CD4-positive, alpha-beta T cell treated with Interleukin-15 for 1 hour (primary cell): ENCODE measurements around the gene INPP4B.
"Not testable (repeated sequence)": the region's sequence is repeated elsewhere in the genome, so short reads cannot be mapped to it uniquely, and the experiment has no call there.

Experiments used
- DNase-seq: peaks from one replicate; pipeline ENCODE4 v3.0.0-alpha.2; 2020

Gene INPP4B

DNA sequence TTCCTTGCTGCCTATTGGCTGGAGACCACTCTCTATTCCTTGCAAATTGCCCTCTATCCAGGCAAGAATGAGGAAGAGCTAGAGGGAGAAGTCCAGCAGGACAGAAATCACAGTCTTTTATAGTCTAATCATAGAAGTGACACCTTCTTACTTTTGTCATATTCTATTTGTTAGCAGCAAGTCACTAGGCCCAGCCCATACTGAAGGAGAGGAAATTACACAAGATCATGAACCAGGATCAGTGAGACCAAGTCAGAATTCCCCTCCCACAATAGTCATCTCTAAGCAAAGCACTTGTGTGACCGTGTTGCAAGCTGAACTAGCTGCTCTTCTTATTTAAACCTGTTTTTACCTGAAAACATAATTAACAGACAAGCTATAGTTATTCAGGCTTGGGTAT is 317.7 kb downstream of the INPP4B start:
- no peak for DNase-seq

DNA sequence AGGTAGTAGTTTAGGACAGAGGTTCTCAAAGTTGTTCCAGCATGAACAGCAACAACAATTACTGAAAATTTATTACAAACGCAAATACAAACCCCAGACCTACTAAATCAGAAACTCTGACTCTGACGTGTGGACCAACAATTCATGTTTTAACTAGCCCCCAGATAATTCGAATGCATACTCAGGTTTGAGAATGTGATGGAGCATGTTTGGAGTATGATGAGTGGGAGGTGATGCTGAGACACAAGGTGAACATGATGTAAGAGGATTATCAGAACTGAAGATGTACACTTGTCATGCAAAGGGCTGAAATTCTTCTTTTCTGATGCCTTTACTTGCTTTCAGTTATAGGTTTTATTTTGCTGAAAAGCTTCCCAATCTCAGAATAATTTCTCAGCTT is 323.0 kb downstream of the INPP4B start:
- DNase-seq: no peak

DNA sequence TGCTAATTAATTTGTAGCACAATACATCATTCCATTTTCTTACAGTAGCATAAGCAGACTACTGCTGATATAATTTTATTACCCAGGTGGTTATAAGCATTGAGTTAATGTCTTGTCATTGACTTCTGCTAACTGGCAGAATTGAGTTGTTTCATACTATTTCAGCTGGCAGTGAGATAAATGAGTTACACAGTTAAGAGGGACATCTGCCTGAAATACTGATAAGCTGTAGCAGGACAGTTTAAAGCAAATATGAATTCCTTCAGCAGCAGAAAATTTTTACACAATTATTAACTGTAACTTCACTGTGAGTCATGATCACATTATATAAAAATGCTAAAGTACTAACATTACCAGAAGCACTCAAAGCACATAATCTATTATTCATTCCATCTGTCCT is 326.8 kb downstream of the INPP4B start:
- no peak for DNase-seq

DNA sequence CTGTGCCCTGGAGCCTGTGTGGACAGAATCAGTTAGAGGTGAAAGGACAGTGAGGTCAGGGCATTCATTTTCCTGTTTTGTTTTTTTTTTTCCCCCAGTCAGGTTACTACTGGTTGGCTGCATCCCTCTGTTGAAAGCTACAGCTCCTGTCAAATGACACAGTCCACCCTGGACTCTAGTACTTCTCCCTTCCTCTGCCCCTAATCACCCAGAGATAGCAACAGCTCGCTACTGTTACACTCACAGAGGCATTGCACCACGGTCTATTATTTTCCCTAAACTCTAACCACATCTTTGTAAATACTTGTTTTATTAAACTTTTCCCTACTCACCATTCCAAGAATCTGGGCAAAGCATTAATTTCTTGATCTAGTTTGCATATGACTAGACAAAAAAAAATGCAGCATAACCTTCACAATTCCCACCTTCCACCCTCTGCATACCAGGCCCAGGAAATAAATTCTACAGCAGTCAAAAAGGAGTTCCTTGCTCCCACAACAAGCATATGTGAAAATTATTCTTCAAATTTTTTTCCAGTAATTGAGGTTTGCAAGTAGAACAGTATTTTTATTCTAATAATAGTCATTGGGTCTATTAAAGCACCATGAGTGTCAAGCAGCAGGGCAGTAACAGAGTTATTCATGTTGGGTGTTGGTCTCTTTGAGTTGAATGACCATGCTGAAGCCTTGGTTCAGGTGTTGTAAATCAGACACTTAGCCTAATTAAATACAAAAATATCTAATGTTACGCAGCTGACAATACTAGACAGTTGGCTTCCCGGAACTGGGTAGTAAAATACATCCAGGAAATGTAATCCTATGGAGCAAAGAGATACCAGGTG is 329.2 kb downstream of the INPP4B start:
- DNase-seq: no peak

DNA sequence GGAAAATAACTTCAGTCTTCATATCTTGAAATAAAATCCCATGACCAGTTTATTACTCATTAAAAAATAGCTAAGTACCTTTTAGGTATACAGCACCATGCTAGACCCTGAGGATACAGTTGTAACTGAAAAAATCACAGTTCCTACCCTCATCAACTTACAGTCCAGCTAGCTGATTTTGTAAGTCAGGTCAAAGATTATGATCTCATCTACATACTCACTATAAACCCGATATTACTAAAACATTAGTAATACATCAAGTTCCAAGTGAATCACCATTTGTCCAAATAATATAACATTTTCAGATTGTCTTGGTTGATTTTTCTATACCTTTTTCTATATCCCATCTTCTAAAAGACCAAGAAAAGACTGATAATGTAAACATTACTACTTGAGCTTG is 333.9 kb downstream of the INPP4B start:
- no peak for DNase-seq

DNA sequence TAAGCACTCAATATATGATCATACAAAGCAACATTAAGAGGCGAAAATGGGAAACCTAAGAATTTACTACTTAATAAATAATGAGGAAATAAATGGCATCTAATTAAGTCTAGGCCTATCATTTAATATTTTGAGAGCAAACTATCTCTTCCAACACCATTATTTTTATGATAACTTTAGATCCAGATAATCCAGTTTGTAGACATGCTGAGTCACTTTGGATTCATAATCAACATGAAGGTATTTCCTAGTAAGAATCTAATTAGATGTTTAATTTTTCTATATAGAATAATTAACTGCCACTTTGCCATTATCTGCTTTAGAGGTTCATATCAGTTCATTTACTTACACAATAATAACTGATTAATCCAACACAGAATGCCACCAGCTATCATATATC is 336.2 kb downstream of the INPP4B start:
- no peak for DNase-seq

DNA sequence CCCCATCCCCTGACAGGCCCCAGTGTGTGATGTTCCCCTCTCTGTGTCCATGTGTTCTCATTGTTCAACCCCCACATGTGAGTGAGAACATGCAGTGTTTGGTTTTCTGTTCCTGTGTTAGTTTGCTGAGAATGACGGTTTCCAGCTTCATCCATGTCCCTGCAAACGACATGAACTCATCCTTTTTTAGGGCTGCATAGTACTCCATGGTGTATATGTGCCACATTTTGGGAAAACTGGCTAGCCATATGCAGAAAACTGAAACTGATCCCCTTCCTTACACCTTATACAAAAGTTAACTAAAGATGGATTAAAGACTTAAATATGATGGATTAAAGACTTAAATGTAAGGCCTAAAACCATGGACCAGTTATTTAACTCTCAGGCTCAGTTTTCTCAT is 336.7 kb downstream of the INPP4B start:
- DNase-seq: not testable (repeated sequence)

DNA sequence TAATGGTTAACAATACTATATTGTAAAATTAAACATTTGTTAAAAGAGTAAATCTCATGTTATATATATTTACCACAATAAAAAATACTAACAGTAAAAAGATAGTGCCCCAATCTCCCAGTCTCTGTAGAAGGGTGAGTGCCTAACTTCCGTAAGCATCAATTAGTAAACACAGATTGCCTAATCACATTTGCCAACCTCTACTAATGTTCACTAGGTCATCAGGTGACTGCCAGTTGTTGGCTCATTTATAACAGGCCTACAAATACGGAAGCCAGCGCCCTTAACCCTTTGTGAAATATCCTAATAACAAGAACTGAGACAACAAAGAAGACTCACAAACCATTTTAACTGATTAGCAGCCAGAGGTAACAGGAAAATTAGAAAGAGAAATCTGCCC is 345.1 kb downstream of the INPP4B start:
- DNase-seq: no peak

DNA sequence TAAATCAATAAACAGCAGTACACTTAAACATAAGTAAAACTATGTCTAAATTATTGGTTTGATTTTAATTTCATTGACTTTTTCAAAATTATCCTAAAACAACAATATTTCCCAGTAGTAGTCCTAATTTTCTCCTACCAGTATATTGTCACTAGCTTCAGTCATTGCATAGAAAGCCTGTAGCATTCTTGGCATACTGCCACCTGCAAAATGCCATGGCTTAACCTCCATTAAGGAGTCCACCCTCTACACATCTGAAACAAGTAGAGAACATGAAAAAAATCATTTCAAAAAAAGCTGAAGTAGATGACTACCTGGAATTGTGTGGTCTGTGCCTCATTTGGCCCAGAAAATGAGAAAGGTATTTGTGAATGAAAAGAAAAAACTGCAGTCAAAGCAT is 348.5 kb downstream of the INPP4B start:
- no peak for DNase-seq

DNA sequence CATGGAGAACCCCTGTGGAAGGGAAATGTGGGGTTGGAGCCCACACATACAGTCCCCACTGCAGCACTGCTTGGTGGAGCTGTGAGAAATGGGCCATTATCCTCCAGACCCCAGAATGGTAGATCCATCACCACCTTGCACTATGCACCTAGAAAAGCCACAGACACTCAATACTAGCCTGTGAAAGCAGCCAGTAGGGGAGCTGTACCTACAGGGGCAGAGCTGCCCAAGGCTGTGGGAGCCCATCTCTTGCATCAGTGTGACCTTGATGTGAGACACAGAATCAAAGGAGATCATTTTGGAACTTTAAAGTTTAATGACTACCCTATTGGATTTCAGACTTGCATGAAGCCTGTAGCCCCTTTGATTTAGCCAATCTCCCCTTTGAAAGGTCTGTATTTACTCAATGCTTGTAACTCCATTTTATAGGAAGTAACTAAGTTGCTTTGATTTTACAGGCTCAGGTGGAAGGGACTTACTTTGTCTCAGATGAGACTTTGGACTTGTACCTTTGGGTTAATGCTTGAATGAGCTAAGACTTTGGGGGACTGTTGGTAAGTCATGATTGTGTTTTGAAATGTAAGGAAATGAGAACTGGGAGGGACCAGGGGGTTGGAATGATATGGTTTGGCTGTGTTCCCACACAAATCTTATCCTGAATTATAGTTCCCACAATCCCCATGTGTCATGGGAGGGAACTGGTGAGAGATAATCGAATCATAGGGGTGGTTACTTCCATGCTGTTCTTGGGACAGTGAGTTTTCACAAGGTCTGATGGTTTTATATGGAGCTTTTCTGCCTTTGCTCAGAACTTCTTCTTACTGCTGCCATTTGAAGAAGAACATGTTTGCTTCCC is 352.6 kb downstream of the INPP4B start:
- DNase-seq: no peak

DNA sequence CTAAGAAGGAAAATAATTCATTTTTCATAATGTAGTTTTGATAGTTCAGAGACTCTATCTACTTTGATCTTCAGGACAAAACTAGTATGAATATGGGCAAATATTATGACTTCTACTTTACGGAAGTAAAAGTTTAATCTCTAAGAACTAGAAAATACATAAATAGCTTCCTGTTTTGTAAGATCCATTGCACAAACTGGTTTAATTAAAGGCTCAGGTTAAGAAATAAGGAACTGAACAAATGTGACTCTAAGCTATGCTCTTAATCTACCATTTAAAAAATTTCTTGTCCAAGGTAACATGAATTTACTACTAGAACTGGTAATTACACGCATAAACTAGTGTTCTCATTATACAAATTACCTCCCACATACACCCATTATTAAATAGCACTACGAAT is 360.6 kb downstream of the INPP4B start:
- DNase-seq: no peak

DNA sequence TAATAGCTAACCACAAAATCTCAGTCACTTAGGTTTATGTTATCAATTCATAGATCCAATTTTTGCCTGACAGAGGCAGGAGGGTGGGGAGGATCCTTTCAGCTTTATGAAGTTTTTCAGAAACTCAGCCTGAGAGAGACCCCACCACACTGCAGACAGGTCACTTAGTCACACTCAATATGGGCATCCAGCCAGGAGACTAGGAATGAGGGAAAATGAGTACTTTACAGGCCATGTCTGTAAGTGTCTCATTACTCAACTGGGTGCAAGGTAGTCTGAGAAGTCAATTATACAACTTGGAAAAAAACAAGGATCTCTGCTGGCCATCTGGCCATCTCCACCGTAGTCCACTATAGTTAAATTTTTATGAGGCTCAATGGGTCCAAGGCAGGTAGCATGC is 365.9 kb downstream of the INPP4B start:
- no peak for DNase-seq

DNA sequence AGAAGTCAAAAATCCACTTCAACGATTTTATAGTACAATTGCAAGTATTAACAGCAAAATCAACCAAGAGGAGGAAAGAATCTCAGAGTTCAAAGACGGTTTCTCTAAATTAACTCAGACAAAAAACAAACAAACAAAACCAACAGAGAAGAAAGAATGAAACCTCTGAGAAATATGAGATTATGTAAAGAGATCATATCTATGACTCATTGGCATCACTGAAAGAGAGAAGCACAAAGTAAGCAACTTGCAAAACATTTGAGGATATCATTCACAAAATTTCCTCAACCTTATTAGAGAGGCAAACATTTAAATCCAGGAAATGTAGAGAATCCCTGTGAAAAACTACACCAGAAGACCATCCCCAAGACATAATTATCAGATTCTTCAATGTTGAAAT is 370.4 kb downstream of the INPP4B start:
- DNase-seq: no peak

DNA sequence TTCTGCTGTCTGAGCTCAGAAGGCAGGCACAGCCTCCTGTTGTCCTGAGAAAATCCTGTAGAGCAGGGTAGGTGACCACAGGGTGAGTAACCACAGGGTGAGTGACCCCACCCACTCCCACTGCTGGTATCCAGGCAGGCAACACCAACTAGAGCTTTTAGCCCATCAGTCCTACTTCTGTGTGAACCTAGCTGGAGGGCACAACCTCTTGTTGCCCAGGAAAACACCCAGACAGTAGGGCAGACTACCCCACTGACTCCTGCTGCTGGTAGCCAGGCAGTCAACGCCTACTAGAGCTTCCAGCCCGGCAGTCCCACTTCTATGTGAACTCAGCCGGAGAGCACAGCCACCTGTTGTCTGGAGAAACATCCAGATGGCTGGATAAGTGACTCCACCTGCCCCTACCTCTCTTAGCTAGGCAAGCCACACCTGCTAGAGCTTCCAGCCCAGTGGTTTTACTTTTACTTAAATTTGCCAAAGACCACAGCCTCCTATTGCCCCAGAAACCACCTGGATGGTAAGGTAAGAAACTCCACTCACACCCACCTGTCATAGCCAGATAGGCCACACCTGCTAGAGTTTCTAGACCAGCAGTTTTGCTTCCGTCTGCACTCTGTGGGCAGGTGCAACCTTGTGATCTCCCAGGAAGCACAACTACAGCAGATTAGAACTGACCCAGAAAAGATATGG is 371.6 kb downstream of the INPP4B start:
- DNase-seq: no peak

DNA sequence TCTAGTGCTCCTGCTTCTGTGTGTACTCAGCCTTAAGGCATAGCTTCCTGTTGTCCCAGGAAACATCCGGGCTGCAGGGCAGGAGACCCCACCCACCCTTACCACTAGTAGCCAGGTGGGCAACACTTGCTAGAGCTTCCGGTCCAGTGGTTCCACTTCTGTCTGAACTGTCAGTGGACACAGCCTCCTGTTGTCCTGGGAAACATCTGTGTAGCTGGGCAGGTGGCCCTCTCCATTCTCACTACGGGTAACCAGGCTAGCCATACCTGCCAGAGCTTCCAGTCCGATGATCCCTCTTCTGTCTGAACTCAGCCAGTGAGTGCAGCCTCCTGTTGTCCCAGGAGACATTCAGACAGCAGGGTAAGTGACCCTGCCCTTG is 372.2 kb downstream of the INPP4B start:
- DNase-seq: no peak

DNA sequence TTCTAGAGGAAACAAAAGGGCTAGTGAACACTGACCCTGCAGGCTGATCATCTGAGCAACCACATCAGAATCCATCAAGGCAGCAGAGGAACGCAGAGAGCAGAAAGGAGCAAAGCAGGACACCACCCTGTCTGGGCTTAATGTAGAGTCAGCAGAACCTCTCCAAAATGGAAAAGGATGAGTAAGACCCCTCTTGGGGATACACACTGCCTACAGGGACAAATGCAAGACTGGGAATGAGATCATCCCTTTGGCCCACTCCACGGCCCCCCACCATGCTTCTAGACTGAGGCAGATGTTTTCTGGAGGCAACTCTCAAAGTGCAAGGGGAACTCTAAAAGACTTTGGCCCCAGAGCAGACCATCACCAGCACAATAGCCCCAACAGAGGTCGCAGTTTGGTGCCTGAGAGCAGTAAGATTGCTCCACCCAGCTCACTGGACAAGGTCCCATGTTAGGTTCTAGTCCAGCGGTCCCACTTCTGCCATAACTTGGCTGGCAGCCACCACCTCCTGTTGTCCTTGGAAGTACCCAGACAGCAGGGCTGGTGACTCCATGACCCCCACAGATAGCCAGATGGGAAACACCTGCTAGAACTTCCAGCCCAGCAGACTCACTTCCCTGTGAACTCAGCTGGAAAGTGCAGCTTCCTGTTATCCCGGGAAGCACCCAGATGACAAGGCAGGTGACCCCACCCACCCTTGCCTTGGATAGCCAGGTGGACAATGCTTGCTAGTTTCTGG is 372.7 kb downstream of the INPP4B start:
- no peak for DNase-seq

DNA sequence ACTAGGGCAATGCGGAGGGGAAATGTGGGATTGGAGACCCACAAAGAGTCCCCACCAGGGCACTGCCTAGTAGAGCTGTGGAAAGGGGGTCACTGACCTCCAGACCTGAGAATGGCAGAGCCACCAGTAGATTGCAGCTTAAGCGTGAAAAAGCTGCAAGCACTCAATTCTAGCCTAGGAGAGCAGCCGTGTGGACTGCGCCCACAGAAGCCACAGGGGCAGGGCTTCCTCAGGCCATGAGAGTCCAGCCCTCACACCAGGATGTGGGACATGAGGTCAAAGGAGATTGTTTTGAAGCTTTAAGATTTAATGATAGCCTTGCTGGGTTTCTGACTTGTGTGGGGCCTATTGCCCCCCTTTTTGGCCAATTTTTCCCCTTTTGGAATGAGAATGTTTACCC is 379.0 kb downstream of the INPP4B start:
- no peak for DNase-seq

DNA sequence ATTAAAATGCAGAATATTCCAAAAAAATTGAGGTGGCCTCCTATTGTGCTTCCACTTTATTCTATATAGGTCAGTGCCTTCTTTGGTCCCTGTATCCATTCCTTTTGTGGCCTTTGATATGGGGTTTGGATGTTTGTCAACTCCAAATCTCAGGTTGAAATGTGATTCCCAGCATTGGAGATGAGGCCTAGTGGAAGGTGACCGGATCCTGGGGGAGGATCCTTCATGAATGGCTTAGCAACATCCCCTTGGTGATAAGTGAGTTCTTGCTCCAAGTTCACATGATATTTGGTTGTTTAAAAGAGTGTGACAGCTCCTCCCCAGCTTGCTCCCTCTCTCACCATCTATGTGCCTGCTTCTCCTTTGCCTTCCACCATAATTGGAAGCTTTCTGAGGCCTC is 380.6 kb downstream of the INPP4B start:
- DNase-seq: no peak

DNA sequence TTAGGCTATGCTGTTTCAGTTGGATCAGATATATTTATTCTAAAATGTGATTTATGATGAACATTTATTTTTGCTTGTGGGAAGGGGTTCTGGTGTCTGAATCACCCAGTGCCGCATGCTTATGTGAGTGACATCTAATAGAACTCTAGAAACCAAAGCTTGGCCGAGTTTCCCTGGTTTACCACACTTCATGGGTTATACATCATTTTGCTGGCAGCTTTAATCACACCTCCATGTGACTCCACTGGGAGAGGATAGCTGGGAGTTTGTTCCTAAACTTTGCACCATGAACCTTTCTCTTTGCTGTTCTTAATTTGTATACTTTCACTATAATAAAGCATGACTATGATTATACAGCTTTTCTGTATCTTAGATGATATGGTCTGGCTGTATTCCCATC is 382.9 kb downstream of the INPP4B start:
- DNase-seq: no peak

DNA sequence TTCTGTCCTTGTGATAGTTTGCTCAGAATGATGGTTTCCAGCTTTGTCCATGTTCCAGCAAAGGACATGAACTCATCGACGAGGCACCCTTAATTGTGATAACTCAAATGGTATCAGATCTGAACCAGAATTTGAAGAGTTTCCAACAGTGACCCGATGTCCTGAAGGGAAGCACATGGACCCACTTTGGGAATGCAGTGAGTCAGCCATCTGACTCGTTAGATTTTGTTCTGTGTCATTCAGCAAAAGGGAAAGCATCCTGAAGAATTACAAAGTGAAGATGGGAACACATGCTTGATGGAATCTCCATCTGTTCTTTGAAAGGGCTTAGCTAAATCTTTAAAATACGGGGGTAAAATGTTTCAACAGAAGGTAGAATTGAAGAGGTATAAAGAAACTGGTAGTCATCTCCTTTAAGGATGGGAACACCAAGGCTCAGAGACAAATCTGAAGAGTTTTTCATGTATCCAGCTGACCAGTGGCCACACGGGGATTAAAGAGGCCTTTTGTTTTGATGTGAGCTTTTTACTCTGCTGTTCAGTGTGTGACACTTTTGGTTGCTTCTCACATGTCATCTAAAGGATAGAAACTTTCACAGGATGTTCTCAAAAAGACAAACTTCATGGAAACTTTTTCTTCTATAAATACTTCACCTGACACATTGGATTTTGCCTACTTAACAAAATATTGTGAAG is 393.8 kb downstream of the INPP4B start:
- DNase-seq: no peak

DNA sequence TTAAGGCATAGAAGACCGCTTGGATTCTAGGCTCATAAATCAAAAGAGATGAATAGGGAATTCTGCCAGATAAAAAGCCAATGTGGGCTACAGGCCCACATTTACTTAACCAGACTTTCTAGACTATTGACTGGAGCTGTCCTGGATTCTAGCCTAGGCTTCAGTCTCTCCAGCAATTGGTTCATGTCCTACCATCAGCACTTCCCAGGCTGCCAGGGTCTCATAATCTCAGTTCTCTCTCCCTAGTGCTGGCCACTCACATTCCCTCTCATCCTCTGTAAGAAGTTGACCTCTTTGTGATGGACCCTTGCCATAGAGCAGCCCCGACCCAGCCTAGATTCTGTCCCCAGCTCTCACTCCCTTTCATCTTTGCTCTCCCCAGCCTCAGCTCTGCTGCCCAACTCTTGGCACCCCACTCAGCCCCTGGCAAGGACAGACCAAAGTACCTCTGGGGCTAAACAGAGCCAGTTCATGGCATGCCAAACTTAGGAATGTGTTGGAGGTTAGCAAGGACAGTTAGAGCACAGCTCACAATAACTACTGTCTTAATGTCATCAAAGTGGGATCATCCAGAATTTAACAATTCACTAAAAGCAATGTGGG is 396.2 kb downstream of the INPP4B start:
- DNase-seq: no peak

DNA sequence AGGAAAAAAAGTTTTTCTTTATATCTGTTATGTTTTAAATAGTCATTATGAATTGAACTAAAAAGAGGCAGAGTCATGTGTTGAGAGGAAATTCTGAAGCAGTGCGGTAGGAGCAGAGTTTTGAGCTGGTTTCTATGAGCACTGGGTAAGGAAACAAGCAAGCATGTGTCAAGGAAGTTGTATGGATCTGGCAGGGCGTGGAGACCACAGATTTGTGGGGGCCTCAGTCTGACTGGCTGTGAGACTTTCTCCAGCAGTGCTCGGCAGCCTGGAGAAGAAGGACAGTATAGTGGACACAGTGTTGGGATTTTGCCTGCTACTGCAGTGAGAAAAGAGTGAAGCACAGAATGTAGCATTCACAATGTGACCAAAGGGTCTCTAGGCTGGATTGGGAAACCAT is 399.1 kb downstream of the INPP4B start:
- no peak for DNase-seq
